H1 (cell line): Measurements from ENCODE around the gene NFIA. TPM values are rescaled to one million over a fixed set of nuclear protein-coding genes. Genes with fewer than 3 reads are reported as not detected.

Source experiments
- ASH2L ChIP-seq: fragments of 200-600, 300-600 bp; sonication (generic); IDR thresholded peaks from one replicate; pipeline ENCODE4 v1.7.1; 2017; ENCODE audit warnings: low read length
- ATF2 ChIP-seq: IDR thresholded peaks from 2 replicates; pipeline ENCODE4 v1.6.1; 2012; ENCODE audit warnings: low read length, inconsistent platforms
- KDM1A ChIP-seq: fragments of 200-600, 300-600 bp; sonication (generic); IDR thresholded peaks from 2 replicates; pipeline ENCODE4 v1.7.1; 2016; ENCODE audit warnings: mild to moderate bottlenecking, low read length, borderline replicate concordance
- POLR2AphosphoS5 ChIP-seq: IDR thresholded peaks from 2 replicates; pipeline ENCODE4 v1.6.1; 2011; ENCODE audit warnings: low read depth, low read length
- SUZ12 ChIP-seq: fragments of 200-600 bp; sonication (generic); IDR thresholded peaks from 2 replicates; pipeline ENCODE4 v1.6.1; 2012; ENCODE audit warnings: mild to moderate bottlenecking, inconsistent platforms, low read length, moderate library complexity, mixed read lengths
- TEAD4 ChIP-seq: IDR thresholded peaks from 2 replicates; pipeline ENCODE4 v1.6.1; 2012; ENCODE audit warnings: low read depth, low read length, inconsistent platforms, mixed read lengths
- polyA plus RNA-seq, 7 experiments: library from polyadenylated mRNA; depleted of rRNA in 3 of 7; stranded (reverse) in 5 of 7; unstranded in 2 of 7; fragments of >200 nt in 5 of 7; fragments of 200-250 nt in 2 of 7; gene quantifications; 1 replicate in 5 of 7; 2 replicates in 1 of 7; 4 replicates in 1 of 7; pipeline versions ENCODE4 v1.2.1 to v1.2.3, GENCODE V29; 2011 to 2013; ENCODE audit warnings: missing spikeins in 2 of 7, mixed read lengths in 2 of 7
- total RNA-seq: library from RNA; stranded (reverse); fragmentation: NEBNext Ultra II Directional; extraction: Animal tissue kit (Norgen Biotek cat#: 25700); gene quantifications from 2 replicates; pipeline ENCODE4 v1.2.1, GENCODE V29; 2021
- TF ChIP-seq, protein P1 (sequence below): IDR thresholded peaks from 2 replicates; pipeline ENCODE4 v1.6.1; 2011; ENCODE audit warnings: low read depth, mild to moderate bottlenecking, low read length; ENCODE audit not compliant: insufficient read depth

Gene NFIA
- total and polyA plus RNA-seq, 2 of the 8 experiments (the other 6 are each of a cell fraction or from before 2014, with no cell fraction given): 1.8 to 2.3 TPM

- TF ChIP-seq, protein P1, sequence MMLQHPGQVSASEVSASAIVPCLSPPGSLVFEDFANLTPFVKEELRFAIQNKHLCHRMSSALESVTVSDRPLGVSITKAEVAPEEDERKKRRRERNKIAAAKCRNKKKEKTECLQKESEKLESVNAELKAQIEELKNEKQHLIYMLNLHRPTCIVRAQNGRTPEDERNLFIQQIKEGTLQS: no peak
- no peak for TF ChIP-seq SUZ12
- TF ChIP-seq POLR2AphosphoS5: no peak
- no peak for TF ChIP-seq ATF2
- TF ChIP-seq TEAD4: no peak
- TF ChIP-seq ASH2L: no peak
- no peak for TF ChIP-seq KDM1A
Observed at GRCh38 chr1:61116421-61116820, 34.1 kb downstream of the NFIA start (continued).
